GM18858 (cell line): ENCODE data around the gene ALDH2.
"Not testable (repeated sequence)": the region's sequence is repeated elsewhere in the genome, so short reads cannot be mapped to it uniquely, and the experiment has no call there.

Experiments used
- ATAC-seq: cut with Tn5 transposase; IDR thresholded peaks from one replicate; pipeline ENCODE4 v1.9.1; 2021; ENCODE audit not compliant: unreplicated experiment

ALDH2 gene

DNA sequence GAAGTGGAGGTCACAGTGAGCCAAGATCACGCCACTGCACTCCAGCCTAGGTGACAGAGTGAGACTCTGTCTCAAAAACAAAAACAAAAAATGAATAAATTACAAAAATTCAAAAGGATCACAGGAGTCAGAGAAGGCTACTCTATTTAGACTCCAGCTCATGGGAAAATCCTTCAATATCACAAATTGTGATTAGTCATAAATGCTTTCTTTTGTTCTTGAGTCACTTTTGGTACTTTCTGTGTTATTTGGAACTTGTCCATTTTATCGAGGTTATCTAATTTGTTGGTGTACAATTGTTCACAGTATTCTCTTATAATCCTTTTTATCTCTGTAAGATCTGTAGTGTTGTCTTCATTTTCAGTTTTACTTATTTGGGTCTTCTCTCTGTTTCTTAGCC lies 18.9 kb downstream of the ALDH2 start:
- no peak for ATAC-seq

DNA sequence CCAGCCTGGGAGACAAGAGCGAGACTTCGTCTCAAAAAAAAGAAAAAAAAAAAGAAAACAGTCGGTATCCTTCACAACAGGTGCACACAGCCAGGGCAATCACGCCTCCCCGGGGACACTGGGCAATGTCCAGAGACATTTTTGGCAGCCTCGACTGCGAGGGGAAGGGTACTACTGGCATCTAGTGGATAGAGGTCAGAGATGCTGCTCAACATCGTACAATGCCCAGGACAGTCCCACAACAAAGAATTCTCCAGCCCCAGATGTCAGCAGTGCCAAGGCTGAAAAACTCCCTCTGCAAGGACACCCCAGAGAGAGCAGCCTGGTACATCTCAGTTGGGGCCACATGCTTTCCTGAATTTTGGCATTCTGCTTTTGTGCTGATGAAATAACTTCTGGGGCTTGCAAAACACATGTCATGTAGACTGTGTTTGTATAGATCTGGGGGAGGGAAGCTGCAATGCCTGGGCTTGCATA lies 21.5 kb downstream of the ALDH2 start:
- no peak for ATAC-seq

DNA sequence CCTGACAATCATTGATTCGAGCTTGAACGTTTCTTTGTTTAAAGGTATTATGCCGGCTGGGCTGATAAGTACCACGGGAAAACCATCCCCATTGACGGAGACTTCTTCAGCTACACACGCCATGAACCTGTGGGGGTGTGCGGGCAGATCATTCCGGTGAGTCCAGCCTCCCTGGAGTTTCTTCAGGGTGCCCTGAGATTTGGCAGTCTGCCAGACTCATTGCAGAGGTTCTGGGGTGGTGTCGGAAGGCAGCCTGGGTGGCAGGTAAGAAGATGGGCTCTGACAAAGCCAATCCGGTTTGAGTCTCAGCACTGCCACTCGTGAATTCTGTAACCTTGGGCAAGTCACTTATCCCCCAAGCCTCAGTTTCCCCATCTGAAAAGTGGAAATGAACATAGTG lies 23.0 kb downstream of the ALDH2 start:
- ATAC-seq, result no peak

DNA sequence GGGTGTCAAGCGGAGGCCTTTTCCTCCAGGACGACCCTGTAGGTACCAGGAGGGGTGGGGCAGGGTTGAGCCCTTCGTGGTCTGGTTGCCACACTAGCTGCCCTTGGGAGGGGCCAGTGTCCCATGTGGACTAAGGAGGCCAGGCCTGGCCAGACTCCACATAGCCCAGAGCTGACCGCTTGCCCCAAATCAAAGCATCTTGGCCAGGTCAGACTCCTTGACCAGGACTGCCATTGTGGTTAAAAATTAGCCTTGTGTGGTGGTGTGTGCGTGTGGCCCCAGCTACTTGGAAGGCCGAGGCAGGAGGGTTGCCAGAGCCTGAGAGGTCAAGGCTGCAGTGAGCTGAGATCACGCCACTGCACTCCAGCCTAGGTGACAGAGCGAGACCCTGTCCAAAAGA lies 24.8 kb downstream of the ALDH2 start:
- ATAC-seq, result no peak

DNA sequence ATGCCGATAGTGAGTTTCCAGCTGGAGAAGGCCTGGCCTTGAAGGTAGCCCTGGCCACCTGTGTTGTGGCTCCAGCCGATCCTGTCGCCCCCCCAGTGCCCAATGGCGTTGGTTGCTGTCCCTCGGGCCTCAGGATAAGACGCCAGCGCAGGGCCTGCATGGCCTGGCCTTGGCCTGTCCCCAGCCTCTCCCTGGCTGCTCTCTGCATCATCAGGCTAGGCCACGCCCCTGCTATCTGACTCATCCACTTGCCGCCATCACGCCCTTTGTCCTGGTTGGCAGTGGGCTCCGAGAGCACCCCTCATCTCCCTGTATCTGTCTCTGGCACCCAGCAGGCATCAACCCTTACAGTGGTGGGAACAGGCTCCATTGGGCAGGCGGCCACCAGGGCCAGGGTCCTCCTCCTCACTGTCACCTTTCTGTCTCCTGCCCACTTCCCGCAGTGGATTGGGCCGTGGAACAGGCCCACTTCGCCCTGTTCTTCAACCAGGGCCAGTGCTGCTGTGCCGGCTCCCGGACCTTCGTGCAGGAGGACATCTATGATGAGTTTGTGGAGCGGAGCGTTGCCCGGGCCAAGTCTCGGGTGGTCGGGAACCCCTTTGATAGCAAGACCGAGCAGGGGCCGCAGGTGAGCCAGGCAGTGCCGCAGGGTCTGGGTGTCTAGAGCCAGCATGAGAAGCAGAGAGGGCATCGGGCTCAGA lies 25.6 kb downstream of the ALDH2 start:
- ATAC-seq, result no peak

DNA sequence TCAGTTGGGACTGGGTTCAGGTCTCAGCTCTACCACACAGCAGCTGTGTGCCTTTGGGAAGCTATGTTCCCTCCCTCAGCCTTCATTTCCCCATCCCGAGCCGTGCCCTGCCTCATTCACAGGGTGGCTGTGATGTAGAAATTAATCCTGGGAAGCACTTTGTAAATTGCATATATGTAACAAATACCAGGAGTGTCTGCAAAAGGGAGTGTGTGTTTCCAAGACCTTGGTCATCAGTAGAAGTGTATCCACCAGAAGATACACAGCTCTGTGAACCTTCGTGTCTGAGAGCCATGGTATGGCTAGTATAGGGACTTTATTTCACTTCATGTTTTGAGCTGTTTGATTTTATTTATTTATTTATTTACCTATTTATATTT lies 26.1 kb downstream of the ALDH2 start:
- ATAC-seq, result no peak

DNA sequence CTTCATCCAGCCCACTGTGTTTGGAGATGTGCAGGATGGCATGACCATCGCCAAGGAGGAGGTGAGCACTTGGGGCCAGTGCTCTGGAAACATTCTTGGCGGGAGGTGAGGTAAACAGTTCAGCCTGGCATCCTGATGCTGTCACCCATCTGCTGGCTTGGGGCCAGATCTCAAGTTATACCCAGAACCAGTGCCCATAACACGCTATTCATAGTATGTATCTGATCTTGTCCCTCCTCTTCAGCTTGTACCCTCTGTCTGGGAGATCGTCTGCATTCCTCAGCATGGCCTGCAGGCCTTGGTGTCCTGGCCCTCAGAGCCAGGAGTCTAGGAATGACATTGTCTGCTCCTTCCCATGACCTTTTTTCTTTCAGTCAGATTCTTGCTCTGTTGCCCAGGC lies 31.4 kb downstream of the ALDH2 start:
- no peak for ATAC-seq

DNA sequence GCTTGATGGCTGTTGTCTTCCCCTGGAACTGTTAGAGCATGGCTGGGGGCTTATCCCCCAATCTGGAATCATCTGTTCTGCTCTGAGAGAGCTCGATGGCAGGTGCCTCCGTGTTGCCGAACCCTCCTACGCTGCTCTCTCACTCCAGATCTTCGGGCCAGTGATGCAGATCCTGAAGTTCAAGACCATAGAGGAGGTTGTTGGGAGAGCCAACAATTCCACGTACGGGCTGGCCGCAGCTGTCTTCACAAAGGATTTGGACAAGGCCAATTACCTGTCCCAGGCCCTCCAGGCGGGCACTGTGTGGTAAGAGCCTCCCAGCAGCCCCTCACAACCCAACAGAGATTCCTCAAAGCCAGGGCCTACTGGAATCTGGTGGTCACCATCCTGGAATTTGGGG lies 33.0 kb downstream of the ALDH2 start:
- no peak for ATAC-seq

DNA sequence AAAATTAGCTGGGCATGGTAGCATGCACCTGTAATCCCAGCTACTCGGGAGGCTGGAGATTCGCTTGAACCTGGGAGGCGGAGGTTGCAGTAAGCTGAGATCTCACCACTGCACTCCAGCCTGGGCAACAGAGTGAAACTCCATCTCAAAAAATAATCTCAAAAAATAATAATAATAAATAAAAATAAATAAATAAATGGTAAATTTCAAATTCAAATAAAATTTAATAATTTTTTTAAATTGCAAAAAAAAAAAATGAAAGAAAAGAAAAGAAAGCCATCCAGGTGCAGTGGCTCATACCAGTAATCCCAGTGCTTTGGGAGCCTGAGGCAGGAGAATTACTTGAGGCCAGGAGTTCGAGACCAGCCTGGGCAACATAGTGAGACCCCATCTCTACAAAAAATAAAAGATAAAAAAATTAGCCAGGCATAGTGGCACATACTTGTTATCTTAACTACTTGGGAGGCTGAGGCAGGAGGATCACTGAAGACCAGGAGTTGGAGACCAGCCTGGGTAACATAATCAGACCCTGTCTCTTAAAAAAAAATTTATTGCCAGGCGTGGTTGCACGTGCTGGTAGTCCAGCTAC lies 36.4 kb downstream of the ALDH2 start:
- no peak for ATAC-seq

DNA sequence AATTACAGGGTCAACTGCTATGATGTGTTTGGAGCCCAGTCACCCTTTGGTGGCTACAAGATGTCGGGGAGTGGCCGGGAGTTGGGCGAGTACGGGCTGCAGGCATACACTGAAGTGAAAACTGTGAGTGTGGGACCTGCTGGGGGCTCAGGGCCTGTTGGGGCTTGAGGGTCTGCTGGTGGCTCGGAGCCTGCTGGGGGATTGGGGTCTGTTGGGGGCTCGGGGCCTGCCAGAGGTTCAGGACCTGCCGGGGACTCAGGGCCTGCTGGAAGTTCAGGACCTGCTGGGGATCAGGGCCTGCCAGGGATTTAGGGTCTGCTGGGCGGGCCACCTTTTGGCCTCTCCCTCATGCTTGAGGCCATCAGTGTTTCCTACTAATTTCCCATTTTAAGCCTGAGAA lies 37.1 kb downstream of the ALDH2 start:
- no peak for ATAC-seq

DNA sequence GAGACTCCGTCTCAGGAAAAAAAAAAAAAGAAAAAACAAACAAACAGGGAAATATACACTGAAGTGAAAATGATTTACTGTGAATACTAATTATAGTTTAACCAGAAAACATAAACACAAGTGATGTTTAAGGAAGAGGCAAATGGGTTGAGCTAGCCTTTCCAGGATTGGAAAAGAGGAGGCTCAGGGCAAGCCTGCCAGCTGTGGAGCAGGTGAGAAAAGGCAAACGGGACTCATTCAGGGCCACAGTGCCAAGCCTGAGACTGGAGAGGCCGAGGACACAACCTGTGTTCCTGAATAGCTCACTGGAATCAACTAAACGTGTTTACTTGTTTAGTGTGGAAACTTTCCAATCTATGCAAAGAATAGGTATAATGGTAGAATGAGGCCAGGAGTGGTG lies 39.6 kb downstream of the ALDH2 start:
- no peak for ATAC-seq

DNA sequence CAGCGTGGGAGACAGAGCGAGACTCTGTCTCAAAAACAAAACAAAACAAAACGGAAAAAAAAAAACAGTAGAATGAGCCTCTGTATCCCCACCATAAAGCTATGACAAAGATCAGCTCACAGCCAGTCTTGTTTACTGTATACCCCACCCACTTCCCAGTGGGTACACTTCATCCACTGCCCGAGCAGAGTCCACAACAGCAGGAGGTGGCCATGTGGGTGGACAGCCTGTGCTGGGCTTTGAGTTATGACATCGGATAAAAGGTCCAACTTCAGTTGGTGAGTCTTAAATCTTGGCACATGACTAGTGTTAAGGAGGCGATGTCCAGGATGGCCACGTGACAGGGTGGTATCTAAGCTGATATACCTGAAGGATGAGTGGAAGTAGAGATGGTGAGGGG lies 40.5 kb downstream of the ALDH2 start:
- no peak for ATAC-seq

DNA sequence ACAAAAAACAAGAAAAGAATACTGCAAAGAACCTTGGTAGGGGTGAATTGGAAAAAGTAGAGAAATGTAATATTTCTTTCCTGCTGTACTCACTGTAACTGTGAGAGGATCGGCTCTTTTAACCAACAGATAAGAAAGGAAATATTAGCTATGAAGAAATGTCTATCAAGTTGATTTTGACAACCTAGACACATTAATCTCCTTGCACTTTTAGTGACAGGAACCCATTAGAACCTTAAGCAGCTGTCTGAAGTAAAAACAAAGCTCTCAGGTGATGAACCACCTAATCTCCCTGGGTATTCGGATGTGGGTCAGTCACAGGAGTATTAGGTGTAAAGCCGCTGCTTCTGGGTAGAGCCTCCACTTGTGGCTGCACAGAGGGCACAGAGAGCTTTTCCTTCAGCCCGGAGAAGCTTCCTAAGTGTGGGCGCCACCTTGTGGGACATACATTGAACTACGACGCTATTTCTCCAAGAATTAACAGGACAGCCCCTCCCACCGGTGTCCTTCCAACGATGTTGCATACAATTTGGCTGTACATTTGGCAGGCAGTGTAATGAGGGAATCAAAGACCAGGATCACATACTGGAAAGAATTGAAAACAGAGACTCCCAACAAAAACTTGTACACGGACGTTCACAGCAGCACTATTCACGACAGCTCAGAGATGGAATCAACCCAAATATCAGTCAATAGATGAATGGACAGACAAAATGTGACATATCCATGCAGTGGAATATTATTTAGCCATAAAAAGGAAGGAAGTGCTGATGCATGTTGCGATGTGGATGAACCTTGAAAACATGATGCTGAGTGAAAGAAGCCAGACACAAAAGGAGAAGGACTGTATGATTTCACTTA lies 46.4 kb downstream of the ALDH2 start:
- no peak for ATAC-seq

DNA sequence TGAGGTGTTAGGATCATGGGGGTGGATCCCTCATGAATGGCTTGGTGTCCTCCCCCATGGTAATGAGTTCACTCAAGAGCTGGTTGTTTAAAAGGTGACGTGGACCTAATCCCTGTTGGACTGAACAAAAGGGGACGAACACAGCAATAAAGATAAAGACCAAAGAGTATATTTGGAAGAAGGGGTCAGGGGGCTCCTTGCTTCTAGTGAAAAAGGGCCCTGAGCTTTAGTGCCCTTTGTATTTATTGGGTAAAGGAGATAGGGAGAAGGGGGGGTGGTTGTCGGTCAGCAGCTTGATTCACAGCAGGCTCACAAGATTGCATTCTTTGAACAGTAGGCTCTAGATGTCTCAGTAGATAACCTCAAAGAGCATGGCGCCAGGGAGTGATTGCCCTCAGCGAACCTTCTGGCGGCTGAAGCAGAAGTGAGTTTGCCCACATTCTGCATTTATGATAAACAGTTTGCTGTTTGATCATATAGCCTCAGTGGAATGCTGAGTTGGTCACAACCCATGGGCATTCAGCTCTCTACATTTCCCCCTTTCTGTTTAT lies 49.4 kb downstream of the ALDH2 start:
- ATAC-seq, result no peak

DNA sequence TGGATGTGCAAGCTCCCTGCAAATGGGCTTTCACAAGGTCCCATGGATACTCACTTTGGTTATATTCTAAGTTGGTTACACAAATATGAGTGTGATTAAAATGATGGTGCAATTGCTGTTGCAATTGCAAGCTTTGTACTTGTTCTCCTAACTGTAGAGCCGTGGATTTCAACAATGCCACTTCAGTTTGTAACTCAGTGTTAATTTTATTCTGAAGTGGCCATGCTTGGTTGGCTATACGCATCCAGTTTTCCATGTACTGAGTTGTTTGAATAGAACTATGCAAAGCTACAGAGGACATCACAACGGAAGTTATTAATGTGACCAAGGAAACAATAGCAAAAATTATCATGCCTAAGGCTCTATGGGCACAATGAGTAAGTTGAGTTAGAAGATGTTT lies 50.2 kb downstream of the ALDH2 start:
- not testable (repeated sequence) for ATAC-seq

DNA sequence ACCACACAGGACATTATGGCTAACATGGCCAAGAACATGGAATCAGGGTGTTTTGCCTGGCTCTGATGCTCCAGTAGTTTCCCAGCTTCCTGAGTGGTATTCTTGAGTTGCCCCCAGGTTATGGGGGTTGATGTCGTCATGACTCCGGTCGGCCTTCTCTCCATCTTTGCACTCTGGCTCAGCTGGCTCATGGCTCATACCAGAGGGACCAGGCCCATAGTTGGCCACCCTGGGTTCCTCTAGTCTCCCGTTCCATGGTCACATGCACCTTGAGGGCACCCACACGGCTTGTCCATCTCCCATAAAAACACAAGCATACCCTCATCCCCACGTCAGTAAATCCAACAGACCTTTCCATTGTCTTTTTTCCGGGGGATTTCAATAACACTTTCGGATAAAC lies 51.6 kb downstream of the ALDH2 start:
- ATAC-seq, result no peak

DNA sequence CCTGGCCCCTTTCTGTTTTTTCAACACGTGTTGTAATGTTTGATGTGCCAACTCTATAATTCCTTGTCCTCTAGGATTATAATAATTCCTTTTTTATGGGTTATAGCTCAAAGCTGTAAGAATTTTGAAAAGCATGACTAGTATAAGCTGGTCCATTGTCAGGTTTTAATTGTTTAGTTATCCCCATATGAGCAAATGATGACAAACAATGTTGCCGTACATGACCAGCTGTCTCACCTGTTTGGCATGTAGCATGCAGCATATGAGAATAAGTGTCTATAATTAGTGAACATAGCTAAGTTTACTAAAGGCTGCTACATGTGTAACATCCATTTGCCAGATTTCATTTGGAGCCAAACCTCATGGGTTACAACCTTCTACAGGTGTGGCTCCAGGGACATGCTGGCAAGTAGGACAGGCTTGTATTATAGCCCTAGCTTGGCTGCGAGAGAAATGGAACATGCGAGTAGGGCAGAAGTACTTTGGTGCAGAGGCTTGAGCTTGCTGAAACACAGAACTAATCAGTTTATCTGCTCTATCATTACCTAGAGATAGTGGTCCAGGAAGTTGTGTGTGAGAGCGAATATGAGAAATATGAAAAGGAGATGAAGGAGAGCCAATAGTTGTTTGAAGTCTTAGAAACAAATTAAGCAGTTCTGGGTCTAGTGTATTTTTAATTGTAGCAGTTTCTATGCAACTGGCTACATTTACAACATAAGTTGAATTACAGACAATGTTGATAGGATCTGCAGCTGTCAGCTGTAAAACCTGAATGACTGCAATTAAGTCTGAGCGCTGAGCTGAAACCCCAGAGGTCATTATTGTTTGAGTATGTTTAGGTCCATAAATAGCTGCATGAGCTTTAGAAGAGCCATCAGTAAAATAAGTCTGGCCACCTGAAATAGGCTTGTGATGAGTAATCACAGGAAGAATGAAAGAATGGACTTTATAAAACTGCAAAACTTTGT lies 52.7 kb downstream of the ALDH2 start:
- no peak for ATAC-seq

DNA sequence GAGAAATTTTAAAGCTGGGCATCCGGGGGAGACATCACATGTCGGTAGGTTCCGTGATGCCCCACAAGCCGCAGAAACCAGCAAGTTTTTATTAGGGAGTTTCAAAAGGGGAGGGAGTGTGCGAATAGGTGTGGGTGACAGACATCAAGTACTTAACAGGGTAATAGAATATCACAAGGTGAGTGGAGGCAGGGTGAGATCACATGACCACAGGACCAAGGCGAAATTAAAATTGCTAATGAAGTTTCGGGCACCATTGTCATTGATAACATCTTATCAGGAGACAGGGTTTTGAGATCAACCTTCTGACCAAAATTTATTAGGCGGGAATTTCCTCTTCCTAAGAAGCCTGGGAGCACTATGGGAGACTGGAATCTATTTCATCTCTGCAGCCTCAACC lies 54.1 kb downstream of the ALDH2 start:
- not testable (repeated sequence) for ATAC-seq

DNA sequence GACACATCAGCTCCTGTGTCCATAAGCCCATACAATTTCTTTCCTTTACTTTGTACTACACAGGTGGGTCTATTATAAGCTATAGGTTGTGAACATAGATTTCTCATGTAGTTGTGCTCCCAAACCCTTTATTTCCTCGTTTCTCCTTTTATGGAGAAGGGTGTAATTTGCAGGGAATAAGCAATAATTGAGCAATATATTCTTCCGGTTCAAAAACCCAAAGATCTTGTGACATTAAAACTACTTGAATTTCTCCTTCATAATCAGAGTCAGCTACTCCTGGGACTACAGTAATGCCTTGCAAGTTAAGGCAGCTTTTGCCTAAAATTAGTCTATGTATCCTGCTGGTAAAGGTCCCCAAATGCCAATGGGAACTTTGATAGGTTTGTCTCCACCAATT lies 56.2 kb downstream of the ALDH2 start:
- ATAC-seq, result no peak

DNA sequence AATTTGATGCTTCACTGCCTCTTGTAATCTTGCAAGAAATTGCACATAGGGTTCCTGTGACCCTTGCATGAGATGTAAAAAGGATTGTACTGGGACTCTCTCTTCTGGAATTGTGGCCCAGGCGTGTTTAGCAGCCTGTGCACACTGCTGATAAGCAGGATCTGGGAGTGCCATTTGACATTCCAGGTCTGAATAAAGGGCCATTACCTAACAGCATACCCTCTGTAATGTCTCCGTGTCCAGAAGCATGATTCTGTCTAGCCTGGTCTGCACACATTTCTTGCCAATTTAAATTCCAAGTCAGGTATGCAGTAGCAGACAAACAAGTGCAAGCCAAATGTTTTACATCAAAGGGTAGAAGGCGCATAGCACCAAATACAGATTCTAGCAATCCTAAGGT lies 57.2 kb downstream of the ALDH2 start:
- no peak for ATAC-seq

DNA sequence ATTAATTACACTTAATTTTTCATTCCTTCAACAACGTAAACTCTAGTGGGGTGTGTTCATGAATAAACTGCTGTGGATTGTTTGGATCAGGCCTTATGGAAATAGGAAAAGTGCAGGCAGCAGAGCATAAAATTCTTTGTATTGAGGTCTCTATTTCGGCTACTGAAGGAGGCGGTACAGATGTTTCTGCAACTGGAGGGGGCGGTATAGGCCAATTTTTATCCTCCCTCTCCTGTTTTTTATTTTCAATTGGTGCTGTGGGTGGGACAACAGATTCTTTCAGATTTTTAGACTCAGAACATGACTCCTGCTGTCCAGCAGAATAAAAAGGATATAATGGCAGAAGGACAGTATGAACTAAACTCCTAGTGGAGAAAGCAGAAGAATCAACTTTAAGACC lies 57.6 kb downstream of the ALDH2 start:
- ATAC-seq, result not testable (repeated sequence)
